Gastrocnemius medialis (tissue), 4 donors: ENCODE data around the gene LATS1.

Experiments
- CTCF ChIP-seq, 5 experiments: fragments of 450-650 bp in 3 of 5; fragments of 200-600 bp in 2 of 5; sonication (generic) in 2 of 5; IDR thresholded peaks in 4 of 5; conservative IDR thresholded peaks in 1 of 5; 1 replicate in 4 of 5; 2 replicates in 1 of 5; pipeline ENCODE4 v1.5.1; 2016 to 2019; ENCODE audit warnings: antibody characterized with exemption in 5 of 5, mild to moderate bottlenecking in 3 of 5, moderate library complexity in 3 of 5
- POLR2A ChIP-seq, 2 donors: fragments of 450-650 bp; IDR thresholded peaks; one replicate each; pipeline ENCODE4 v1.6.1; 2017; ENCODE audit warnings: antibody characterized with exemption in 2 of 2, mild to moderate bottlenecking in 2 of 2, moderate library complexity in 2 of 2

GRCh38 chr6:149752600-149753373 lies 34.9 kb upstream of the LATS1 start:
- TF ChIP-seq CTCF (IDR thresholded peaks at IDR 0.05 in 4 of 5, conservative IDR thresholded peaks at IDR 0.05 in 1 of 5) (no peak), POLR2A (IDR thresholded peaks at IDR 0.05) (no peak)
